ENCODE results near the gene LEMD1. TPM values are rescaled to one million over a fixed set of nuclear protein-coding genes. Genes with fewer than 3 reads are reported as not detected.

The LEMD1 gene
- total RNA-seq, 1 experiment from 2014 or later, result not detected

DNA sequence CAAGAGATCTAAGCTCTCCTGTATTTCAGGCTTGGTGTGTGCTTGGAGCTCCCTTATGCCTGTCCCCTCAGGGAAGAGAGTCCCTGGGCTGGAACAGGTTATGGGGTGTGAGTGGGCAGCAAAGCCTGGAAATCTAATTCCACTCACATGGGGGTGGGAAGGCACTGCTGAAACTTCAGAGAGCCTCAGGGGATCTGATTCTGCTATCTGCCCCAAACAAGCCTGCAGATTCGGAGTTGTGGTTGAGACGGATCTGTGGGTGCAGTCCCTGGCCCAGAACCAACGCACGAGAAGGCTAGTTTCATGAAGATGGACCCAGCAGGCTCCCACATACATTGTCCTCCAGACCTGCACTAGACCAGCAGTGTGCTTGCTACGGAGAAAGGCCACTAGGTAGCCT is 31.1 kb upstream of the LEMD1 start:
- no peak overlapping the region for H3K27ac ChIP-seq (ENCODE audit: low read length)
- DNase-seq (ENCODE audit: low read depth, low spot score) (no peak), ATAC-seq (no peak)
- intact Hi-C loops (cut with micrococcal nuclease; ENCODE audit: unreplicated experiment) (no loop called here), in situ Hi-C loops (cut with HindIII; ENCODE audit: low pct_unique_long_range_greater_than_20kb, low sequenced_read_pairs) (no loop called here)
- ChIA-PET POLR2A (no interaction called here), CTCF (no interaction called here)
- H3K4me1 ChIP-seq (ENCODE audit: control insufficient read depth, insufficient read depth, low read length), result peaks cover 9% of the 10 kb centered on the region
- no peaks in the 10 kb centered on the region for H3K9me3 ChIP-seq (ENCODE audit: control insufficient read depth, insufficient read depth, low read depth, low read length)
- BruUV-seq (replicated peaks), result no TSS peak
- TF ChIP-seq TCF7L2 (IDR thresholded peaks at IDR 0.05; ENCODE audit: low read depth, low read length) (no peak), SIN3A (IDR thresholded peaks at IDR 0.05; ENCODE audit: borderline replicate concordance, insufficient read depth, low read depth, low read length) (no peak), POLR2AphosphoS5 (IDR thresholded peaks at IDR 0.05; ENCODE audit: low read depth, low read length) (no peak), CTCF (IDR thresholded peaks at IDR 0.05) (no peak)
- TF ChIP-seq, protein P1, sequence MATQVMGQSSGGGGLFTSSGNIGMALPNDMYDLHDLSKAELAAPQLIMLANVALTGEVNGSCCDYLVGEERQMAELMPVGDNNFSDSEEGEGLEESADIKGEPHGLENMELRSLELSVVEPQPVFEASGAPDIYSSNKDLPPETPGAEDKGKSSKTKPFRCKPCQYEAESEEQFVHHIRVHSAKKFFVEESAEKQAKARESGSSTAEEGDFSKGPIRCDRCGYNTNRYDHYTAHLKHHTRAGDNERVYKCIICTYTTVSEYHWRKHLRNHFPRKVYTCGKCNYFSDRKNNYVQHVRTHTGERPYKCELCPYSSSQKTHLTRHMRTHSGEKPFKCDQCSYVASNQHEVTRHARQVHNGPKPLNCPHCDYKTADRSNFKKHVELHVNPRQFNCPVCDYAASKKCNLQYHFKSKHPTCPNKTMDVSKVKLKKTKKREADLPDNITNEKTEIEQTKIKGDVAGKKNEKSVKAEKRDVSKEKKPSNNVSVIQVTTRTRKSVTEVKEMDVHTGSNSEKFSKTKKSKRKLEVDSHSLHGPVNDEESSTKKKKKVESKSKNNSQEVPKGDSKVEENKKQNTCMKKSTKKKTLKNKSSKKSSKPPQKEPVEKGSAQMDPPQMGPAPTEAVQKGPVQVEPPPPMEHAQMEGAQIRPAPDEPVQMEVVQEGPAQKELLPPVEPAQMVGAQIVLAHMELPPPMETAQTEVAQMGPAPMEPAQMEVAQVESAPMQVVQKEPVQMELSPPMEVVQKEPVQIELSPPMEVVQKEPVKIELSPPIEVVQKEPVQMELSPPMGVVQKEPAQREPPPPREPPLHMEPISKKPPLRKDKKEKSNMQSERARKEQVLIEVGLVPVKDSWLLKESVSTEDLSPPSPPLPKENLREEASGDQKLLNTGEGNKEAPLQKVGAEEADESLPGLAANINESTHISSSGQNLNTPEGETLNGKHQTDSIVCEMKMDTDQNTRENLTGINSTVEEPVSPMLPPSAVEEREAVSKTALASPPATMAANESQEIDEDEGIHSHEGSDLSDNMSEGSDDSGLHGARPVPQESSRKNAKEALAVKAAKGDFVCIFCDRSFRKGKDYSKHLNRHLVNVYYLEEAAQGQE (IDR thresholded peaks at IDR 0.05; ENCODE audit: insufficient read depth in 1 of 2, low read depth in 2 of 2, low read length in 1 of 2), result no peak
- H3K4me3 ChIP-seq (ENCODE audit: low read depth in 2 of 2, low read length in 2 of 2), result no peak overlapping the region
- H3K27me3 ChIP-seq (ENCODE audit: control insufficient read depth, insufficient read depth, low read length), result peaks cover 16% of the 10 kb centered on the region; the same call in 1 of the 2 replicates
- no peaks in the 10 kb centered on the region for H3K36me3 ChIP-seq (ENCODE audit: control insufficient read depth, insufficient read depth, low read length)

- TF ChIP-seq, protein P1 (IDR thresholded peaks at IDR 0.05; ENCODE audit: insufficient read depth in 1 of 2, low read depth in 2 of 2, low read length in 1 of 2), result no peak
- TF ChIP-seq TCF7L2 (IDR thresholded peaks at IDR 0.05; ENCODE audit: low read depth, low read length), result no peak
- TF ChIP-seq POLR2AphosphoS5 (IDR thresholded peaks at IDR 0.05; ENCODE audit: low read depth, low read length), result no peak
- no peak for TF ChIP-seq SIN3A (IDR thresholded peaks at IDR 0.05; ENCODE audit: borderline replicate concordance, insufficient read depth, low read depth, low read length)
- TF ChIP-seq CTCF (IDR thresholded peaks at IDR 0.05), result no peak
- in situ Hi-C loops (cut with HindIII; ENCODE audit: low pct_unique_long_range_greater_than_20kb, low sequenced_read_pairs), result no loop called here
- no peak overlapping the region for H3K27ac ChIP-seq (ENCODE audit: low read length)
- H3K4me3 ChIP-seq (ENCODE audit: low read depth in 2 of 2, low read length in 2 of 2), result no peak overlapping the region
- H3K4me1 ChIP-seq (ENCODE audit: control insufficient read depth, insufficient read depth, low read length), result peaks cover 13% of the 10 kb centered on the region
- no peaks in the 10 kb centered on the region for H3K9me3 ChIP-seq (ENCODE audit: control insufficient read depth, insufficient read depth, low read depth, low read length)
- no TSS peak for BruUV-seq (replicated peaks)
- ATAC-seq (no peak), DNase-seq (ENCODE audit: low read depth, low spot score) (no peak)
- no peaks in the 10 kb centered on the region for H3K36me3 ChIP-seq (ENCODE audit: control insufficient read depth, insufficient read depth, low read length)
- peaks cover 12% of the 10 kb centered on the region; the same call in 1 of the 2 replicates for H3K27me3 ChIP-seq (ENCODE audit: control insufficient read depth, insufficient read depth, low read length)
- ChIA-PET CTCF (no interaction called here), POLR2A (interaction anchor here (0.6 kb wide), 1 partner anchor 23 kb away, joined by 5 read pairs; no protein-coding TSS in a partner anchor)
- intact Hi-C loops (cut with micrococcal nuclease; ENCODE audit: unreplicated experiment), result no loop called here
Observed at GRCh38 chr1:205452364-205452763, 30.5 kb upstream of the LEMD1 start.
